ELR (cell line): Measurements from ENCODE around the gene PCBD2.
"Not testable (repeated sequence)": the region's sequence is repeated elsewhere in the genome, so short reads cannot be mapped to it uniquely, and the experiment has no call there.

Source experiments
- DNase-seq: peaks from one replicate; pipeline ENCODE4 v3.0.0-alpha.2; 2015; ENCODE audit warnings: low read depth

Gene PCBD2

DNA sequence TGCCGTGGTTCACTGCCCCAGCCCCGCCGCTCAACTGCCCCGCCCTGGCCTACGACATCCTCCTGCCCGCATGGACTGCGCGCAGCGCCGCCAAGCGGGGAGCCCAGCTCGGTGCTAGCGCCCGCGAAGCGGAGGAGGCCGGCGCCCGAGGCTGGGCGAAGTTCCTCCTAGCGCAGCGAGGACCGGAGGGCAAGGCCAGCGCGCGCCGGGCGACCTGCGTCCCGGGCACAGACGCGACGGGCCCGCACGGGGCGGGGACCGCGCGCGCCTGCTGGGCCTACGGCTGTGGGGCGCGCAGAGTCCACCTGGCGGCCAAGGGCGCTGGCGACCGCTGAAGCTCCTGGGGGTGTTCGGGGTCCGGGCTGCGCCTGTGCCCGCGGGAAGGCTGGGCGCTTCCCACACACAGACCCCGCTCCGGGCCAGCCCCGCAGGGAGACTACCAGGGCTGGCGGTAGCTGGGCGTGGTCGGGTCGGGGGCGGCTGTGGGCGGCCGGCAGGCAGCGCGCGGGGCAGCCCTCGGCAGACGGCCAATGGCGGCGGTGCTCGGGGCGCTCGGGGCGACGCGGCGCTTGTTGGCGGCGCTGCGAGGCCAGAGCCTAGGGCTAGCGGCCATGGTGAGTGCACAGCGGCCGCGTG, at the start of gene PCBD2:
Gene PCBD2, plus strand, starts transcription at position 522 of the 636 bp plus-strand sequence. Its CDS starts 9 bp downstream, at position 531.
- peak; percentile 93 for DNase-seq

GRCh38 chr5:134856465-134856864, 48.5 kb upstream of the PCBD2 start:
- not testable (repeated sequence) for DNase-seq

DNA sequence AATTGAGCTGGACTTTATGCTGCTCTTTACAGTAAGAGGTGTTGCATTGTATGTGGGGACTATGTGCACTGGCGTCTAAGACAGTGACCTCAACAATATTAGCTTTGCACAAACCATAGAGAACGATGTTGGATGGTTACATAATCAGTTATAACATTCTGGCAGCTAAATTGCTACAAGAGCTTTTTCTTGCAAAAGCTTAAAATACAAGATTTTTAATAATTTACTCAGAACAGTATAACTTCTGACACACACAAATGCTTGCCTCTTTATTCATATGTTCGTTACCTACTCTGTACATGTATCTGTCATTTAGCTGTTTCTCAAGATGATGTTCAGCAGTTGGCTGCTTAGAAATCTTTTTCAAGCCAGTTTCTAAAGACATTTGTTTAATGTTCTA, 47.5 kb upstream of the PCBD2 start:
- no peak for DNase-seq

DNA sequence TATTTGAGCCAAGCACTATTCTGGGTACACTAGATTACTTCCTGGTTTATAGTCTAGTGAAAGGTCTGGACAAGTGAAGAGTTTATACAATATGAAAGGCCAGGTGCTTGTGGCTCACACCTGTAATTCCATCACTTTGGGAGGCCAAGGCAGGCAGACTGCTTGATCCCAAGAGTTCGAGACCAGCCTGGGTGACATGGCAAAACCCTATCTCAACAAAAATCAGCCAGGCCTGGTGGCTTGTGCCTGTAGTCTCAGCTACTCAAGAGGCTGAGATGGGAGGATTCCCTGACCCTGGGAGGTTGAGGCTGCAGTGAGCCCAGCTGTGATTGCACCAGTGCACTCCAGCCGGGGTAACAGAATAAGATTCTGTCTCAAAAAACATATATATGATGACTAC, 40.2 kb upstream of the PCBD2 start:
- no peak for DNase-seq

- DNase-seq: no peak
Measured at GRCh38 chr5:134873494-134873893, 31.4 kb upstream of the PCBD2 start.

GRCh38 chr5:134873987-134874830, 30.7 kb upstream of the PCBD2 start, which contains the start of gene TXNDC15:
Gene TXNDC15, plus strand, starts transcription at chr5:134874371. Its CDS starts 57 bp downstream, at chr5:134874428.
- peak; percentile 87 for DNase-seq

GRCh38 chr5:134874831-134875655, 29.9 kb upstream of the PCBD2 start:
- peak; percentile 83 for DNase-seq

DNA sequence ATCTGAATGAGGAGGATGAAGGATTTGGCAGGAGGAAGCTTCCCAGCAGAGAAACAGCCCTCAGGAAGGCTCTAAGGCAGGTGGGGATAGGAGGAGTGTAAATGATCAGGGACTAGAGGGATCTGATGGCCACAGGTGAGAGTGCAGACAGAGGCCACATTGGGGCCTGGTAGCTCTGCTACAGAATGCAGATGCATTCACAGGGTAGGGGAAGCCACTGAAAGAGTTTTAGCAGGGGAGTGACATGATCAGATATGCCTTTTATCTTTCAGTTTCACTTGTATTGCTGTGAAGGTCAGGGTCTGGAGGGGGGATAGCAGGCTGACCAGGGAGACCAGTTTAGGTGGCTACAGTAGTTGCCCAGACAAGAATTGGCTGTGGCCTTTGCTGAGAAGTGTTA, 27.8 kb upstream of the PCBD2 start:
- DNase-seq: no peak

GRCh38 chr5:134878403-134878802, 26.5 kb upstream of the PCBD2 start:
- DNase-seq: no peak

- no peak for DNase-seq
Measured at GRCh38 chr5:134879456-134879855, 25.5 kb upstream of the PCBD2 start.

DNA sequence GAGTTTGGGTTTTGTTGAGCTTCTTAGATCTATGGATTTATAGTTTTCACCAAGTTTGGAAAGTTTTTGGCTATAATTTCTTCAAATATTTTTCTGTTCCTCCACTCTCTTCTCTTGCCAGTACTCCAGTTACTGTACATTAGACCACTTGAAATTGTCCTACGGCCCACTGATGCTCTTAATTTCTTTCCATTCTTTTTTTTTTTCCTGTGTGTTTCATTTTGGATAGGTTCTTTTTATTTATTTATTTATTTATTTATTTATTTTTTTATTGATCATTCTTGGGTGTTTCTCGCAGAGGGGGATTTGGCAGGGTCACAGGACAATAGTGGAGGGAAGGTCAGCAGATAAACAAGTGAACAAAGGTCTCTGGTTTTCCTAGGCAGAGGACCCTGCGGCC, 24.0 kb upstream of the PCBD2 start:
- not testable (repeated sequence) for DNase-seq

- DNase-seq: not testable (repeated sequence)
Measured at GRCh38 chr5:134881711-134882110, 23.2 kb upstream of the PCBD2 start.

DNA sequence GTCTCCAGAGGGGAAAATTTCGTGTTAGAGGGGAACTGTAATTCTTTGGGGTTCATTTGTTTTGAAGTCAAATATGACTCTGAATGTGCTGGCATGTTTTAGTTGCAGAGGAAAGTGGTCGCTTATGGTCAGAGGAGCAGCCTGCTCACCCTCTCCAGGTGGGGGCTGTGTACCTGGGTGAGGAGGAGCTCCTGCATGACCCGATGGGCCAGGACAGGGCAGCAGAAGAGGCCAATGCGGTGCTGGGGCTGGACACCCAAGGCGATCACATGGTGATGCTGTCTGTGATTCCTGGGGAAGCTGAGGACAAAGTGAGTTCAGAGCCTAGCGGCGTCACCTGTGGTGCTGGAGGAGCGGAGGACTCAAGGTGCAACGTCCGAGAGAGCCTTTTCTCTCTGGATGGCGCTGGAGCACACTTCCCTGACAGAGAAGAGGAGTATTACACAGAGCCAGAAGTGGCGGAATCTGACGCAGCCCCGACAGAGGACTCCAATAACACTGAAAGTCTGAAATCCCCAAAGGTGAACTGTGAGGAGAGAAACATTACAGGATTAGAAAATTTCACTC, 17.3 kb upstream of the PCBD2 start:
- no peak for DNase-seq

GRCh38 chr5:134889335-134889734, 15.6 kb upstream of the PCBD2 start:
- DNase-seq: no peak

GRCh38 chr5:134891473-134891872, 13.5 kb upstream of the PCBD2 start:
- no peak for DNase-seq

DNA sequence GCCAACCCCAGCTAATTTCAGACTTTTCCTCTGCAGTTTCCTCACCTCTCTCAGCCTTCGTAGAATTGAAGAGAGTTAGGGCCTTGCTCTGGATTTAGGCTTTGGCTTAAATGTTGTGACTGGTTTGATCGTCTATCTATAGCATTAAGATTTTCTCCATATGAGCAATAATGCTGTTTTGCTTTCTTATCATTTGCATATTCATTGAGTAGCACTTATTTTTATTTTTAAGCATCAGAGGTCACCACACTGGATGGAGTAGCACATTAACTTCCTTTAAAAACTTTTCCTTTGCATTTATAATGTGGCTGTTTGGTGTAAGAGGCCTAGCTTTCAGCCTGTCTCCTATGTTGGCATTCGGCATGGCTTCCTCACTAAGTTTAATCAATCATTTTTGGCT, 12.6 kb upstream of the PCBD2 start:
- no peak for DNase-seq

DNA sequence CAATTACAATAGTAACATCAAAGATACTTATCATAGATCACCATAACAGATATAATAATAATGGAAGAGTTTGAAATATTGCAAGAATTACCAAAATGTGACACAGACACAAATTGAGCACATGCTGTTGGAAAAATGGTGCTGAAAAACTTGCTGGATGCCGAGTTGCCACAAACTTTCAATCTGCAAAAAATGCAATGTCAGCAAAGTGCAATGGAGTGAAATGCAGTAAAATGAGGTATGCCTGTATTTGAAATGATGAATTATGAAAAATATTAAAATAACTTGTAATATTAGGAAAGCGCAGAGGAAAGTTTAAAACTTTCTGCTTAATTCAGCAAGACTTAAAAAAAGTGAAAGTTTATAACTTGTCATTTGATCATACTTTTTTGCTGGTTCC, 12.0 kb upstream of the PCBD2 start:
- DNase-seq: no peak

GRCh38 chr5:134893748-134894505, 11.0 kb upstream of the PCBD2 start:
- DNase-seq: no peak

DNA sequence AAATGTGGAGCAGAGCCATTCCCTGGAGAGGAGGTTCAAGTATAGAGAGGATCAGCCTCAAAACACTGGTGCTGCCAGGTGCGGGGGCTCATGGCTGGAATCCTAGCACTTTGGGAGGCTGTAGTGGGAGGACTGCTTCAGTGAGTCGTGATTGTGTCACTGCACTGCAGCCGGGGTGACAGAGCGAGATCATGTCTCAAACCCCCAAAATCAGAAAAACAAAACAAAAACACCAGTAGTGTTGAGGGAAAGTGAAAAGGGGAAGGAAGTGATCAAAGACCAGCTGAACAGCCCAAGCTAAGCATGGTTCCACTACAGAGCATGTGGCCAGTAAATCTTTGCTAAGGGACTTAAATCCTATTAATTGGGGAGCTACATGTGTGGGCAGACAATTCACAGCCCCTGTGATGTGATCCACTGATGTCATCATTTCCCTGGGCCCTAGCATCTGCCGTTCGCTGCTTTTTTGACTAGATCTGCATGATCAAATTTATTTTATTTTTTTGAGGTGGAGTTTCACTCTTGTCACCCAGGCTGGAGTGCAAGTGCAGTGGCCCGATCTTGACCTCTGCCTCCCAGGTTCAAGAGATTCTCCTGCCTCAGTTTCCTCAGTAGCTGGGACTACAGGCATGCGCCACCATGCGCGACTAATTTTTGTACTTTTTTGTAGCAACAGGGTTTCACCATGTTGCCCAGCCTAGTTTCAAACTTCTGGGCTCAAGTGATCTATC, 2.7 kb upstream of the PCBD2 start:
- peak; percentile 51 for DNase-seq

GRCh38 chr5:134905246-134905996, 490 bp downstream of the PCBD2 start:
- peak; percentile 78 for DNase-seq
